Medulla oblongata (tissue), 1 donor: Measurements from ENCODE around the gene TANGO2.

Source experiments
- DNase-seq: peaks from one replicate; pipeline ENCODE4 v3.0.0-alpha.2; 2015; ENCODE audit errors: extremely low spot score

The TANGO2 gene

DNA sequence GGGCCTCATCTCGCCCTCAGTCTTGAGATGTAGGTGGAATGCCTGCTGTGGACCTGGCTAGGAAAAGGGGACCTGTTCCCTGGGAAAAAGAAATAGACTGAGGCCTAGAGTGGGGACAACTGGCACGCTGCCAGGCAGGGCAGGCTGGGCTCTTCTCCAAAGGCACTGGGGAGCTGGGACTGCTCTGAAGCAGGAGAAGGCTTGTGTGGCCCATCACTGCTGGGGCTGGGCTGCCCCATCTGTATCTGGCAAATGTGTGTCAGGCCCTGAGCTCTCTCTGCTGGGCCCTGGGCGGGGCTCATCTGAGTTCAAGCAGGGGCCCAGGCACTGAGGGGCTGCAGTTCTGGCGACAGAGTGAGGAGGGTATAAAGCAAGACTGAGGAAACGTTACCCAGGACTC is 37.2 kb upstream of the TANGO2 start:
- no peak for DNase-seq

DNA sequence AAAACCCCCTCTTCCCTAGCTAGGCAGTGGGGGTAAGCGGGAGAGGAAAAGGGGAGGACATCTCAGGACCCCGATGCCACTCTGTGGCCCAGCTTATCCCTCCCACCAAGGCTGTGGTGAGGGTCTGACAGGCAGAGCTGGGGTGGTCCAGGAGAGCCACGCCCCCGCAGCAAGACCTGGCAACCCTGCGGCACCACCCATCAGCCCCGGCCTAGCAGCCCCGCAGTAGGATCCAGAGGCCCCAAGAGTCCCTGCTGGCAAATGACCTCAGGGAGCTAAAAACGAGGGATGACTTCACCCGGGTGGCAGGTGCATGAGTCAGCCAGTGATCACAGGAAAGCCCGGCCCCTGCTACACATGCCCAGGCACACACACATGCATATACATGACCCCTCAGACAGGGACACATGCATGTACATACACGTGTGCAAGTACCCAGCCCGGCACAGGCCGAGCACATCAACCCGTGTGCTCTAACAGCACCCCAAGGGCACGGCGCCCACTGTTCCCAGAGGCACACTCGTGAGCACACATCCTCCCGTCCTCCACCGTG is 36.6 kb upstream of the TANGO2 start:
- no peak for DNase-seq

- DNase-seq, result no peak
These were observed 35.8 kb upstream of the TANGO2 start for GRCh38 chr22:19984851-19985811.

GRCh38 chr22:19986011-19986409 is 34.9 kb upstream of the TANGO2 start:
- DNase-seq, result no peak

GRCh38 chr22:19986410-19987341 is 34.2 kb upstream of the TANGO2 start:
- peak; percentile 53 for DNase-seq

DNA sequence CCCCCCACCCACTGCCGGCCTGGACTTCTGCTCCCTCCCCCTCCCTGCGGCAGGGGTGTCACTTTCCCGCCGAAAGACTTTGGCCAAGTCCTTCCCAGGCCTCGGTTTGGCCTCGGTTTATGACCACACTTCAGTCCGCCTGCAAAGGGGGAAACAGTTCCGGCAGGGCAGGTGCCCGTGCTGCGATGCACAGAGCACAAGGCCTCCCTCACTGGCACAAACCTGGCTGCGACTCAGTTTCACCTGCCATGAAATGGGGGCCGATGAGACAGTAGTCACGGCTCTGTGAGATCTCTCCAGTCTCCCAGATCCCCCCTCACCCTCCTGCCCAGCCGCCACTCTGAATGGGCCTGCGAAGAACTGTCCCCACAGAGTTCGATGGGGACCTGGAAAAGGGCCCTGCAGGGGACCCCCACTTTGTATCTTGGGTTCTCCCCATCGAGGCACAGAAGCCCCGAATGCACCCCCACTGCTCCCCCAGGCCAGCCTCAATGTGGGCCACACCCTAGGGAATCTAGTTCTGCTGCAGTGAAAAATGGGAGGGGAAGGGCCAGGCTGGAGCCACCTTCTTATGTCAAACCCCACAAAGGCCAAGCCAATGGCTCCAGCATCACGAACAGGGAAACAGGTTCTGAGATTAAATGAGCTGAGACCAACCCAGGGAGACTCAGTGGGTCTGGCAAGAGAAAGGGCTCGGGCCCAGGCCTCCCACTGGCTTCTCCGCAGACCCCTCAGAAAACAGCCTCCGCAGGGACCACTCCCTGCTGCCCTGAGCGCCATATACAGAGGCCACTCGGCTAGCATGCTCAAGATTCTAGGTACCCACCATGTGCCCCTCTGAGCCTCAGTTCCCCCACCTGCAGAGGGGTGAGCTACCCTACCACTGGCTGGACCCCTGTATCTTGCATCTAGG is 33.3 kb upstream of the TANGO2 start:
- no peak for DNase-seq

DNA sequence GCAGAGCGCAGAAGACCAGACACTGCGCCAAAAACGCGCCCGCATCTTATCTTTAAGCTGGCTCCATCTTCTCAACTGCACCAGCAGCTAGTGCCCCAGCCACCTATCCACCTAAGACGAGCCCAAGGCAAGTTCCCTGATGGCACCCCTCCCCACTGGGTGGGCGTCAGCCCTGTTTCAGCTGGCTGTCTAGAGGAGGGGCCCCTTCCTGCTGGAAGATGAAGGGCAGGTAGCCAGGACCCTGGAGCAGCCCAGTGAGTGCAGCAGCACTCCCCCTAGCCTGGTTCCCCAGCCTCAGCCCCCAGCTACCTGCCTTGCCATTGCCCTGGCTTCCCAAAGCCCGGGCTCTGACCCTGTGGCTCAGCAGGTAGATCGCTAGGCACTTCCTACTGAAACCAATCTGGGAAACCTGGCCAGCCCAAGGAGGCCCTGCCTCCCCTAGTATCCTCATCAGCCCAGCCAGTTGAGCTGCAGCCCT is 32.5 kb upstream of the TANGO2 start:
- DNase-seq, result no peak

GRCh38 chr22:19988965-19989724 is 31.8 kb upstream of the TANGO2 start:
- no peak for DNase-seq

DNA sequence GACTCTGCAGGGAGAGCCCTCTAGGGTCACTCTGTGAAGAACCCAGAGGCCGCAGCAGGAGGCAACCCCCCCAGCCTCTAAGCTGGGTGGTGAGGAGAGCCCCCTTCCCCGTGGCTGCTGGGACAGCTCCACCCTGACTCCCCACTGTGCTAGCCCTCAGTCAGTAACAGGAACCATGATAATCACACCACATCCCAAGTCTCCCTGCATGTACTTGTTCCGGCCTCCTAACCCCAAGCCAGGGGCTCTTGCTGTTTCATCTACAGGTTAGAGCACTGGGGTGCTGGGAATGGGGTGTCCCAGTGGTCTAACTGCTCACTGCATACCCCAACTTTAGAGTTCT is 31.2 kb upstream of the TANGO2 start:
- no peak for DNase-seq

DNA sequence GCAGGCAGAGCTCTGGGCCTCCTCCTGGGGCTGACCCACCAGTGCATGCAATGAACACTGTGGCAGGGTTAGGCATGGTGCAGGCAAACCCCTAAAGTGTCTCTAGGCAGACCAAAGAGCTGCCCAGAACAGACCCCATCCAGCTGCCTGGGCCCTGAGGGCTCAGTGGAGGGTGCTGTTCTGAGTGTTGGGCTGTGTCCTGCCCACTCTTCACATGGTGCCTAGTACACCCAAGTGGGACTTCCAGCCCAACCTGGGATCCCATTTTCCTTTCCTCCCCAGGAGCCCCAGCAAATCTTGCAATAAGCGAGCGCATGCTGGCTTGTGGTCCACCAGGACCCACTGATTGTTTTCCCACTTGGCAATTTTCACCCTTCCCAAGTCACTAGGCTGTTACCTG is 30.7 kb upstream of the TANGO2 start:
- no peak for DNase-seq

DNA sequence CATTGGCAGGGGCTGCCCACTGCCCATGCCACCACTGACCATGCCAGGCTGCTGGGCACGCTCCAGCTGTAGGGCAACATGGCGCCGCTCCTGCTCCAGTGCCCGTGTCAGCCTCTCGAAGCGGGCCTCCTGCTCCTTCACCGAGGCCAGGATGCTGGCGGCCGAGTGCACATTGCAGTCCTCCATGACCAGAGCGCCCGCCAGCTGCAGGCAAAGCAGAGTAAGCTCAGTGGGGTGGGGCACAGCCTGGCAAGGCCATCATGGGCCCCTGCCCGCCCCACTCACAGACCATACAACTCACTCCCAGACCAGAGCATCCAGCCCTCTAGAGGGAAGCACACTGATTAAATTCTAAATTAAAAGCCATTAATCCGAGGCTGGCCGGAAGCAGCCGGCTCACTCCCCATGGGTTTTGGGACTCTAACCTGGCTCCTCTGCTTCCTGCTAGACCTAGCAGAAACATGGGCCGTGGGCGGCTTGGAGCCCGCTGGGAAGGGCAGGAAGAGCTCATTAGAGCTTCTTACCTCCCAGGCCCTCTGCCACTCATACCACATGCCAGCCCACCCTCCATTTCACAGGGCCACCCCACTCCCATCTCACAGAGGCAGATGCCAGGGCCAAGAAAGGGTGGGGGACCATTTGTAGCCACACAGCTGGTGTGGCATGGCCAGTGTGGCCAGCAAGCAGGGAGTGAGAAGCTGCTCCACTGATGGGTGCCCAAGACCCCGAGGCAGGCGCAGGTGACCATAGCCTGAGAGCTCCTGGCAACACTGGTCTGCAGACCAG is 30.1 kb upstream of the TANGO2 start:
- no peak for DNase-seq

- DNase-seq, result no peak
These were observed 29.6 kb upstream of the TANGO2 start for GRCh38 chr22:19991395-19991644.

DNA sequence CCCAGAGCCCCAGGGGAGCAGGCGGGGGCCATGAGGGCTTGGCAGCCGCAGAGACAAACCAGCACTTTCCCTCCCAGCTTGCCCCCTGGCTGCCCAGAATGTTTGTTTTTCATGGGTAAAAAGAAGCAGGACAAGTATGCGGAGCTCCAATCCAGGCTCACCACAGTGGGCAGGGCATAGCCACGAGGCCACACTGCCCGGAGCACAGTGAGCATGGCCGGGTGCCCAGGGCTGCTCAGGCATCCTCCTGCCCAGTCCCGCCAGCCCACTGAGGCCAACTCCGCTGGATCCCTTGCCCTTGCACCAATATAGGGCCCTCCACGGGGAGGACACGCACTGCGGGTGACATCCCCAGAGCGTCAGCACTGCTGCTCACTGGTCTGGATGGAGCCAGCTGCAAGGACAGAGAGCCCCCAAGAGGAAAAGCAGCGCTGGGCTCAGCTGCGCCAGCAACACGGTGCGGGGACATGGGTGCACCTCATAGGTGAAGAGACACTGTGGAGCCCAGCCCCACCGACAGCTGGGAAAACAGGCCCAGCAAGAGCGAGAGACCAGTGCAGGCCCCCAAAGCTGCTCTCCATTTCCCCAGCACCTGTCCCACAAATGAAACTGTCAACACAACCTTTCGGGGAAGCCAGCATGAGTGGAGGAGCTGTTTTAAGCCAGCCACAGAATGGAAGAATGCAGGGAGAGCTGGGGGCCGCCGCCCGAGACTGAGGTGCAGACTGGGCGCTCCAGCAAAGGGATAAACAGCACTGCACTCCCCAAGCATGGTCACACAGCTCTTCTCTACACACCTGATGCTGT is 29.1 kb upstream of the TANGO2 start:
- DNase-seq, result peak; percentile 64

DNA sequence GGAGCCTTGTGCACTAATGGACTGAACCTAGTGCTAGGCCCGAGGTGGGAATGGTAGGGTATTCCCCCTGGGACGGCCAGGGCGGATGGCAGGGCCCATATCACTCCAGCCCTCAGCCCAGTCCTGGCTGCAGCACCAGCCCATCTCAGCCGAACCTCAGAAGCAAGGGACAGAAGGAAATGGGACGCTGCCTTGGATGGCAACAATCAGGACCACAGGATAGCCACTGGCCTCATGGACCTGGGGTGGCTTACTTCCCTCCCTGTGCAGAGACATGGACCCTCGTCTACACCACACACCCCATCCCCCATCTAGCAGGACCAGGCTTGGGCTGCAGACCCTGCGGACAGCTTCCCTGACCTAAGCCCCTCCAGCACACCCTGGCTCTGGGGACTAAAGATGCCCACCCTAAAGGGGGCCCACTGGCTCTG is 28.4 kb upstream of the TANGO2 start:
- DNase-seq, result no peak

- no peak for DNase-seq
These were observed 28.0 kb upstream of the TANGO2 start for GRCh38 chr22:19992921-19993355.

DNA sequence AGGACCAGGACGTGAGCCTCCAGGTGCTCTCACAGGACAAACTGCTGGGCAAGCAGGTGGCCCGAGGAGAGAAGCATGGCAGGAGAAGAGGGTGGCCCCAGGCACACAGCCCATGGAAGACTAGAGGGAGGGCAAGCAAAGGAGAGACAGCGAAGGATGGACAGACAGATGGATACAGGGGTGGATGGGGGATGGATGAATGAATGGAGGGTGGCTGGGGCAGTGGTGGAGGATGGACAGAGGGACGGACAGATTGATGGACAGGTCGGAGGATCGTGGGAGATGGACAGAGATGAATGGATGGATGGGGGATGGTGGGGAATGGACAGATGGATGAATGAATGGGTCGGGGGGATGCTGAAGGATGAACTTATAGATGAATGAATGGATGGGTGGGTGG is 27.0 kb upstream of the TANGO2 start:
- DNase-seq, result no peak

- DNase-seq, result no peak
These were observed 25.9 kb upstream of the TANGO2 start for GRCh38 chr22:19994851-19995610.
